H9 (cell line): ENCODE data around the gene TACR1. TPM values are rescaled to one million over a fixed set of nuclear protein-coding genes. Genes with fewer than 3 reads are reported as not detected.

ENCODE experiments used
- DNase-seq: peaks from one replicate; pipeline ENCODE4 v3.0.0-alpha.2; 2017
- H2AFZ ChIP-seq: one replicate; pipeline ENCODE4 v1.6.1; 2013; ENCODE audit warnings: mild to moderate bottlenecking, low read length, control low read depth, moderate library complexity
- H2AK5ac ChIP-seq: 2 replicates; pipeline ENCODE4 v1.6.1; 2013; ENCODE audit warnings: low read length, control low read depth, mixed read lengths; ENCODE audit not compliant: insufficient read length
- H2BK120ac ChIP-seq: one replicate; pipeline ENCODE4 v1.6.1; 2013; ENCODE audit warnings: low read depth, mild to moderate bottlenecking, low read length, control low read depth, inconsistent platforms; ENCODE audit not compliant: poor library complexity, severe bottlenecking
- H2BK12ac ChIP-seq: 2 replicates; pipeline ENCODE4 v1.6.1; 2013; ENCODE audit warnings: low read length, control low read depth, mixed read lengths, low read depth; ENCODE audit not compliant: insufficient read length
- H2BK15ac ChIP-seq: 2 replicates; pipeline ENCODE4 v1.6.1; 2013; ENCODE audit warnings: low read depth, low read length, control low read depth
- H2BK20ac ChIP-seq: one replicate; pipeline ENCODE4 v1.6.1; 2013; ENCODE audit warnings: low read depth, mild to moderate bottlenecking, low read length, control low read depth, inconsistent platforms; ENCODE audit not compliant: poor library complexity, severe bottlenecking
- H2BK5ac ChIP-seq: 2 replicates; pipeline ENCODE4 v1.6.1; 2013; ENCODE audit warnings: low read length, control low read depth, mixed read lengths; ENCODE audit not compliant: insufficient read length
- H3K14ac ChIP-seq: 2 replicates; pipeline ENCODE4 v1.6.1; 2013; ENCODE audit warnings: low read length, control low read depth; ENCODE audit not compliant: insufficient read depth
- H3K18ac ChIP-seq: 2 replicates; pipeline ENCODE4 v1.6.1; 2013; ENCODE audit warnings: low read depth, mild to moderate bottlenecking, mixed read lengths, low read length, control low read depth; ENCODE audit not compliant: insufficient read length
- H3K23ac ChIP-seq: 2 replicates; pipeline ENCODE4 v1.6.1; 2013; ENCODE audit warnings: low read length, control low read depth, mixed read lengths, low read depth; ENCODE audit not compliant: insufficient read length
- H3K23me2 ChIP-seq: 2 replicates; pipeline ENCODE4 v1.6.1; 2013; ENCODE audit warnings: low read depth, mild to moderate bottlenecking, mixed read lengths, low read length, control low read depth; ENCODE audit not compliant: insufficient read length, poor library complexity, severe bottlenecking
- H3K27ac ChIP-seq: 2 replicates; pipeline ENCODE4 v1.5.1; 2013; ENCODE audit warnings: low read length, control low read depth, mixed read lengths, low read depth; ENCODE audit not compliant: insufficient read length
- H3K27me3 ChIP-seq: 2 replicates; pipeline ENCODE4 v1.6.1; 2013; ENCODE audit warnings: low read length, control low read depth, inconsistent platforms; ENCODE audit not compliant: insufficient read depth
- H3K4ac ChIP-seq: 2 replicates; pipeline ENCODE4 v1.6.1; 2013; ENCODE audit warnings: low read depth, mild to moderate bottlenecking, control low read depth, inconsistent platforms, low read length, moderate library complexity
- H3K4me1 ChIP-seq: 2 replicates; pipeline ENCODE4 v1.6.1; 2013; ENCODE audit warnings: low read length, control low read depth, inconsistent platforms; ENCODE audit not compliant: insufficient read depth
- H3K4me2 ChIP-seq: 2 replicates; pipeline ENCODE4 v1.6.1; 2013; ENCODE audit warnings: low read length, control low read depth, mixed read lengths; ENCODE audit not compliant: insufficient read length, insufficient read depth
- H3K56ac ChIP-seq: 2 replicates; pipeline ENCODE4 v1.6.1; 2013; ENCODE audit warnings: low read depth, mild to moderate bottlenecking, mixed read lengths, low read length, control low read depth; ENCODE audit not compliant: insufficient read length
- H3K79me1 ChIP-seq: 2 replicates; pipeline ENCODE4 v1.6.1; 2013; ENCODE audit warnings: low read depth, mild to moderate bottlenecking, moderate library complexity, low read length, control low read depth, inconsistent platforms; ENCODE audit not compliant: insufficient read depth, poor library complexity, severe bottlenecking
- H3K79me2 ChIP-seq: 2 replicates; pipeline ENCODE4 v1.6.1; 2013; ENCODE audit warnings: low read length, control low read depth, inconsistent platforms; ENCODE audit not compliant: insufficient read depth
- H3K9ac ChIP-seq: 2 replicates; pipeline ENCODE4 v1.6.1; 2013; ENCODE audit warnings: low read length, control low read depth, mixed read lengths; ENCODE audit not compliant: insufficient read length; ENCODE audit errors: extremely low read depth
- H3K9me3 ChIP-seq: one replicate; pipeline ENCODE4 v1.6.1; 2013; ENCODE audit warnings: low read depth, low read length, inconsistent platforms; ENCODE audit not compliant: control insufficient read depth
- H3T11ph ChIP-seq: one replicate; pipeline ENCODE4 v1.6.1; 2013; ENCODE audit warnings: mild to moderate bottlenecking, low read length, control low read depth, inconsistent platforms
- H4K20me1 ChIP-seq: one replicate; pipeline ENCODE4 v1.6.1; 2013; ENCODE audit not compliant: control insufficient read depth, insufficient read length, insufficient read depth
- H4K5ac ChIP-seq: 2 replicates; pipeline ENCODE4 v1.6.1; 2013; ENCODE audit warnings: low read depth, mild to moderate bottlenecking, mixed read lengths, low read length, control low read depth; ENCODE audit not compliant: insufficient read length
- H4K8ac ChIP-seq: replicated peaks from 2 replicates; pipeline ENCODE4 v1.6.1; 2013; ENCODE audit warnings: low read length, control low read depth, mixed read lengths, low read depth; ENCODE audit not compliant: insufficient read length
- H4K91ac ChIP-seq: 2 replicates; pipeline ENCODE4 v1.6.1; 2013; ENCODE audit warnings: low read depth, mild to moderate bottlenecking, moderate library complexity, mixed read lengths, low read length, control low read depth; ENCODE audit not compliant: insufficient read length
- H3K27ac Mint-ChIP-seq, 3 experiments: 2 replicates in 2 of 3; 3 replicates in 1 of 3; pipeline ENCODE4 v1.8.0; 2020 to 2021; ENCODE audit warnings: mixed read lengths in 3 of 3, mild to moderate bottlenecking in 1 of 3, moderate library complexity in 1 of 3
- H3K27me3 Mint-ChIP-seq: 2 replicates; pipeline ENCODE4 v1.8.0; 2021; ENCODE audit warnings: low read depth, mild to moderate bottlenecking, moderate library complexity, mixed read lengths
- H3K36me3 Mint-ChIP-seq, 3 experiments: 2 replicates in 2 of 3; 3 replicates in 1 of 3; pipeline ENCODE4 v1.8.0; 2020 to 2021; ENCODE audit warnings: low read depth in 3 of 3, mixed read lengths in 3 of 3; ENCODE audit not compliant: insufficient read depth in 1 of 3
- H3K4me1 Mint-ChIP-seq, 2 experiments: 2 replicates each; pipeline ENCODE4 v1.8.0; 2020; ENCODE audit warnings: mixed read lengths in 2 of 2
- H3K4me3 Mint-ChIP-seq, 2 experiments: 2 replicates in 1 of 2; 3 replicates in 1 of 2; pipeline ENCODE4 v1.8.0; 2020 to 2021; ENCODE audit warnings: mild to moderate bottlenecking in 2 of 2, mixed read lengths in 2 of 2, moderate library complexity in 1 of 2
- H3K9me3 Mint-ChIP-seq, 2 experiments: 2 replicates in 1 of 2; 3 replicates in 1 of 2; pipeline ENCODE4 v1.8.0; 2020; ENCODE audit warnings: mild to moderate bottlenecking in 2 of 2, mixed read lengths in 2 of 2, moderate library complexity in 1 of 2
- CTCF ChIP-seq: fragments of 200-600 bp; sonication (generic); conservative IDR thresholded peaks from 3 replicates; pipeline ENCODE4 v1.8.0; 2021; ENCODE audit warnings: antibody characterized with exemption, mild to moderate bottlenecking
- WGBS: extraction: QIAGEN DNeasy Blood & Tissue Kit; methylation state at CpG from one replicate; pipeline ENCODE4 v1.1.7; 2013; ENCODE audit warnings: missing lambda C conversion rate, low lambda C conversion rate, mixed read lengths; ENCODE audit not compliant: insufficient read length; ENCODE audit errors: extremely low coverage; 5-methylcytosine and 5-hydroxymethylcytosine counted together
- total RNA-seq: library from RNA; stranded (reverse); gene quantifications from 2 replicates; pipeline ENCODE4 v1.2.1, GENCODE V29; 2021

The TACR1 gene
- total RNA-seq, 1 experiment from 2014 or later: 1.4 TPM

- Mint-ChIP-seq H3K4me3 (no peak overlapping the region), H3K27me3 (peaks cover 8% of the 10 kb centered on the region), H3K9me3 (no peaks in the 10 kb centered on the region), H3K36me3 (no peaks in the 10 kb centered on the region), H3K27ac (no peak overlapping the region), H3K4me1 (peaks cover 11% of the 10 kb centered on the region in 2 experiments)
- Histone ChIP-seq H4K8ac (no peak overlapping the region), H2BK120ac (no peak overlapping the region), H3K79me1 (no peaks in the 10 kb centered on the region), H4K91ac (no peak overlapping the region), H2BK20ac (no peak overlapping the region), H3K9ac (no peak overlapping the region), H4K5ac (no peak overlapping the region), H3K27me3 (no peaks in the 10 kb centered on the region), H2BK12ac (no peak overlapping the region), H2AFZ (no peak overlapping the region), H3T11ph (no peak overlapping the region), H3K14ac (no peak overlapping the region), H3K4ac (no peak overlapping the region), H3K4me1 (no peaks in the 10 kb centered on the region), H3K23ac (no peak overlapping the region), H4K20me1 (no peaks in the 10 kb centered on the region), H3K4me2 (no peak overlapping the region), H2BK5ac (no peak overlapping the region), H3K79me2 (no peaks in the 10 kb centered on the region), H3K56ac (no peak overlapping the region), H3K9me3 (no peaks in the 10 kb centered on the region), H2BK15ac (no peak overlapping the region), H3K27ac (no peak overlapping the region), H3K23me2 (no peaks in the 10 kb centered on the region), H3K18ac (no peak overlapping the region), H2AK5ac (no peak overlapping the region)
- TF ChIP-seq CTCF: no peak
- DNase-seq: no peak
- WGBS: no CpG with 5 or more reads among the region's 4 CpGs
Measured at GRCh38 chr2:75047992-75048625, 151.2 kb downstream of the TACR1 start.
